HEK293 (cell line): ENCODE data around the gene GABBR2.

Experiments used
- CTCF ChIA-PET: fragments of 350-600 bp; formaldehyde crosslinking; extraction: SDS; loops from one replicate; lab custom pipeline; 2021; ENCODE audit warnings: antibody characterized with exemption; lab: Yijun Ruan, JAX
- POLR2A ChIA-PET: fragments of 300-600 bp; formaldehyde crosslinking; extraction: SDS; loops from one replicate; lab custom pipeline; 2020; ENCODE audit warnings: antibody characterized with exemption, inconsistent platforms; lab: Yijun Ruan, JAX
- H3K27ac ChIP-seq: fragments of 200-500 bp; sonication (Bioruptor generic); 2 replicates; pipeline ENCODE4 v1.5.1; 2014; ENCODE audit warnings: low read depth, low read length, control low read depth, inconsistent platforms; ENCODE audit errors: extremely low read depth
- H3K36me3 ChIP-seq, 2 experiments: fragments of 200-500 bp in 1 of 2; sonication (Bioruptor generic) in 1 of 2; 1 replicate in 1 of 2; 2 replicates in 1 of 2; pipeline ENCODE4 v1.5.1; 2014 to 2017; ENCODE audit warnings: inconsistent platforms in 2 of 2, low read length in 2 of 2; ENCODE audit not compliant: control insufficient read depth in 2 of 2, insufficient read depth in 1 of 2
- H3K4me1 ChIP-seq: fragments of 200-500 bp; sonication (Bioruptor generic); 2 replicates; pipeline ENCODE4 v1.5.1; 2014; ENCODE audit warnings: mild to moderate bottlenecking, low read length, inconsistent platforms; ENCODE audit not compliant: control insufficient read depth, insufficient read depth
- H3K4me3 ChIP-seq: 2 replicates; pipeline ENCODE4 v1.5.1; 2011; ENCODE audit warnings: low read depth, mild to moderate bottlenecking, control low read depth, low read length, moderate library complexity
- H3K9me3 ChIP-seq: fragments of 200-500 bp; sonication (Bioruptor generic); 2 replicates; pipeline ENCODE4 v1.5.1; 2014; ENCODE audit warnings: low read depth, low read length, inconsistent platforms; ENCODE audit not compliant: control insufficient read depth, insufficient read depth
- SALL2 ChIP-seq: fragments of 450-650 bp; formaldehyde crosslinking; IDR thresholded peaks from 2 replicates; pipeline ENCODE4 v1.5.0; 2017; ENCODE audit warnings: missing biosample characterization, mild to moderate bottlenecking, missing genetic modification characterization, borderline replicate concordance
- SP3 ChIP-seq: fragments of 450-650 bp; formaldehyde crosslinking; IDR thresholded peaks from 2 replicates; pipeline ENCODE4 v1.5.1; 2016; ENCODE audit warnings: missing biosample characterization, missing genetic modification characterization
- ZIC2 ChIP-seq: fragments of 450-650 bp; formaldehyde crosslinking; IDR thresholded peaks from 2 replicates; pipeline ENCODE4 v1.5.1; 2016; ENCODE audit warnings: missing biosample characterization, missing genetic modification characterization
- ZNF132 ChIP-seq: fragments of 450-650 bp; formaldehyde crosslinking; IDR thresholded peaks from 2 replicates; pipeline ENCODE4 v1.5.1; 2017; ENCODE audit warnings: missing biosample characterization, missing genetic modification characterization, borderline replicate concordance
- ZNF2 ChIP-seq: fragments of 450-650 bp; formaldehyde crosslinking; IDR thresholded peaks from 2 replicates; pipeline ENCODE4 v1.5.1; 2016; ENCODE audit warnings: missing biosample characterization, missing genetic modification characterization
- ZNF211 ChIP-seq: fragments of 450-650 bp; formaldehyde crosslinking; IDR thresholded peaks from 2 replicates; pipeline ENCODE4 v1.5.1; 2016; ENCODE audit warnings: low read depth, missing biosample characterization, missing genetic modification characterization
- ZNF214 ChIP-seq: fragments of 450-650 bp; formaldehyde crosslinking; IDR thresholded peaks from 2 replicates; pipeline ENCODE4 v1.5.1; 2017; ENCODE audit warnings: missing biosample characterization, mild to moderate bottlenecking, missing genetic modification characterization, borderline replicate concordance
- ZNF223 ChIP-seq: fragments of 450-650 bp; formaldehyde crosslinking; IDR thresholded peaks from 2 replicates; pipeline ENCODE4 v1.5.1; 2016; ENCODE audit warnings: missing biosample characterization, missing genetic modification characterization
- ZNF560 ChIP-seq: fragments of 450-650 bp; formaldehyde crosslinking; IDR thresholded peaks from 2 replicates; pipeline ENCODE4 v1.5.1; 2017; ENCODE audit warnings: missing biosample characterization, missing genetic modification characterization, borderline replicate concordance
- ZNF677 ChIP-seq: fragments of 450-650 bp; IDR thresholded peaks from 2 replicates; pipeline ENCODE4 v1.5.0; 2018; ENCODE audit warnings: missing biosample characterization, mild to moderate bottlenecking, missing genetic modification characterization, moderate library complexity
- ZSCAN23 ChIP-seq: fragments of 450-650 bp; formaldehyde crosslinking; IDR thresholded peaks from 2 replicates; pipeline ENCODE4 v1.5.1; 2016; ENCODE audit warnings: missing biosample characterization, missing genetic modification characterization
- TF ChIP-seq, protein P1 (sequence below): fragments of 450-650 bp; formaldehyde crosslinking; IDR thresholded peaks from 2 replicates; pipeline ENCODE4 v1.5.1; 2016; ENCODE audit warnings: missing biosample characterization, missing genetic modification characterization
- TF ChIP-seq, protein P2 (sequence below): fragments of 450-650 bp; formaldehyde crosslinking; IDR thresholded peaks from 2 replicates; pipeline ENCODE4 v1.5.1; 2017; ENCODE audit warnings: missing biosample characterization, missing genetic modification characterization
- TF ChIP-seq, protein P3 (sequence below): fragments of 450-650 bp; formaldehyde crosslinking; IDR thresholded peaks from 2 replicates; pipeline ENCODE4 v1.5.1; 2017; ENCODE audit warnings: missing biosample characterization, mild to moderate bottlenecking, missing genetic modification characterization, moderate library complexity

The GABBR2 gene

DNA sequence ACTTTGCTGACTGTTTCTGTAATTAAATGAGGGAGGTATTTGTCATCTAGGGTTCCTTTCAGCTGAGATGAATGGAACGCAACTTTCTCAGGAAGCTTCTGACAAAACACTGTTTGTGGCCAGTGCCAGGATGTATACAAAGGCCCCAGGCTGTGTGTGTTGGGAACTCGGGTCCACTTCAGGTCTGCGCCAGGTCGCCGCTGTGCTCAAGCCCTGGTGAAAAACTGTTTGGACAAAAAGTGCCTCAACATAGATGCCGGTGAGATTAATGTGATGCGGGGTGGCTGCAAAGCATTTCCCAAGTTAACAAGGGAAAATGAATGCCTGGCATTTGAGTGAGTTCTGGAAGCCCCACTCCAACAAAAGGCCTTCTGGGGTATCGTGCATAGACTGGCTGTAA, 156.4 kb downstream of the GABBR2 start:
- H3K36me3 ChIP-seq, result no peaks in the 10 kb centered on the region
- TF ChIP-seq ZSCAN23 (tag by site-specific recombination) (no peak), ZNF223 (no peak), ZNF2 (tag by site-specific recombination) (no peak), SP3 (tag by site-specific recombination) (no peak), SALL2 (no peak), ZNF560 (tag by site-specific recombination) (no peak)
- TF ChIP-seq, protein P1, sequence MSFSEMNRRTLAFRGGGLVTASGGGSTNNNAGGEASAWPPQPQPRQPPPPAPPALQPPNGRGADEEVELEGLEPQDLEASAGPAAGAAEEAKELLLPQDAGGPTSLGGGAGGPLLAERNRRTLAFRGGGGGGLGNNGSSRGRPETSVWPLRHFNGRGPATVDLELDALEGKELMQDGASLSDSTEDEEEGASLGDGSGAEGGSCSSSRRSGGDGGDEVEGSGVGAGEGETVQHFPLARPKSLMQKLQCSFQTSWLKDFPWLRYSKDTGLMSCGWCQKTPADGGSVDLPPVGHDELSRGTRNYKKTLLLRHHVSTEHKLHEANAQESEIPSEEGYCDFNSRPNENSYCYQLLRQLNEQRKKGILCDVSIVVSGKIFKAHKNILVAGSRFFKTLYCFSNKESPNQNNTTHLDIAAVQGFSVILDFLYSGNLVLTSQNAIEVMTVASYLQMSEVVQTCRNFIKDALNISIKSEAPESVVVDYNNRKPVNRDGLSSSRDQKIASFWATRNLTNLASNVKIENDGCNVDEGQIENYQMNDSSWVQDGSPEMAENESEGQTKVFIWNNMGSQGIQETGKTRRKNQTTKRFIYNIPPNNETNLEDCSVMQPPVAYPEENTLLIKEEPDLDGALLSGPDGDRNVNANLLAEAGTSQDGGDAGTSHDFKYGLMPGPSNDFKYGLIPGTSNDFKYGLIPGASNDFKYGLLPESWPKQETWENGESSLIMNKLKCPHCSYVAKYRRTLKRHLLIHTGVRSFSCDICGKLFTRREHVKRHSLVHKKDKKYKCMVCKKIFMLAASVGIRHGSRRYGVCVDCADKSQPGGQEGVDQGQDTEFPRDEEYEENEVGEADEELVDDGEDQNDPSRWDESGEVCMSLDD (tag by site-specific recombination), result no peak
- TF ChIP-seq, protein P2, sequence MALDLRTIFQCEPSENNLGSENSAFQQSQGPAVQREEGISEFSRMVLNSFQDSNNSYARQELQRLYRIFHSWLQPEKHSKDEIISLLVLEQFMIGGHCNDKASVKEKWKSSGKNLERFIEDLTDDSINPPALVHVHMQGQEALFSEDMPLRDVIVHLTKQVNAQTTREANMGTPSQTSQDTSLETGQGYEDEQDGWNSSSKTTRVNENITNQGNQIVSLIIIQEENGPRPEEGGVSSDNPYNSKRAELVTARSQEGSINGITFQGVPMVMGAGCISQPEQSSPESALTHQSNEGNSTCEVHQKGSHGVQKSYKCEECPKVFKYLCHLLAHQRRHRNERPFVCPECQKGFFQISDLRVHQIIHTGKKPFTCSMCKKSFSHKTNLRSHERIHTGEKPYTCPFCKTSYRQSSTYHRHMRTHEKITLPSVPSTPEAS, result no peak
- TF ChIP-seq, protein P3, sequence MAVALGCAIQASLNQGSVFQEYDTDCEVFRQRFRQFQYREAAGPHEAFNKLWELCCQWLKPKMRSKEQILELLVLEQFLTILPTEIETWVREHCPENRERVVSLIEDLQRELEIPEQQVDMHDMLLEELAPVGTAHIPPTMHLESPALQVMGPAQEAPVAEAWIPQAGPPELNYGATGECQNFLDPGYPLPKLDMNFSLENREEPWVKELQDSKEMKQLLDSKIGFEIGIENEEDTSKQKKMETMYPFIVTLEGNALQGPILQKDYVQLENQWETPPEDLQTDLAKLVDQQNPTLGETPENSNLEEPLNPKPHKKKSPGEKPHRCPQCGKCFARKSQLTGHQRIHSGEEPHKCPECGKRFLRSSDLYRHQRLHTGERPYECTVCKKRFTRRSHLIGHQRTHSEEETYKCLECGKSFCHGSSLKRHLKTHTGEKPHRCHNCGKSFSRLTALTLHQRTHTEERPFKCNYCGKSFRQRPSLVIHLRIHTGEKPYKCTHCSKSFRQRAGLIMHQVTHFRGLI (tag by site-specific recombination), result no peak
- H3K27ac ChIP-seq, result no peak overlapping the region
- no peaks in the 10 kb centered on the region for H3K9me3 ChIP-seq
- H3K4me1 ChIP-seq, result no peaks in the 10 kb centered on the region
- no peak overlapping the region for H3K4me3 ChIP-seq
- CTCF ChIA-PET, result interaction anchor here (0.7 kb wide), 1 partner anchor 235 kb away, joined by 3 read pairs; no protein-coding TSS in a partner anchor
- POLR2A ChIA-PET, result no interaction called here

DNA sequence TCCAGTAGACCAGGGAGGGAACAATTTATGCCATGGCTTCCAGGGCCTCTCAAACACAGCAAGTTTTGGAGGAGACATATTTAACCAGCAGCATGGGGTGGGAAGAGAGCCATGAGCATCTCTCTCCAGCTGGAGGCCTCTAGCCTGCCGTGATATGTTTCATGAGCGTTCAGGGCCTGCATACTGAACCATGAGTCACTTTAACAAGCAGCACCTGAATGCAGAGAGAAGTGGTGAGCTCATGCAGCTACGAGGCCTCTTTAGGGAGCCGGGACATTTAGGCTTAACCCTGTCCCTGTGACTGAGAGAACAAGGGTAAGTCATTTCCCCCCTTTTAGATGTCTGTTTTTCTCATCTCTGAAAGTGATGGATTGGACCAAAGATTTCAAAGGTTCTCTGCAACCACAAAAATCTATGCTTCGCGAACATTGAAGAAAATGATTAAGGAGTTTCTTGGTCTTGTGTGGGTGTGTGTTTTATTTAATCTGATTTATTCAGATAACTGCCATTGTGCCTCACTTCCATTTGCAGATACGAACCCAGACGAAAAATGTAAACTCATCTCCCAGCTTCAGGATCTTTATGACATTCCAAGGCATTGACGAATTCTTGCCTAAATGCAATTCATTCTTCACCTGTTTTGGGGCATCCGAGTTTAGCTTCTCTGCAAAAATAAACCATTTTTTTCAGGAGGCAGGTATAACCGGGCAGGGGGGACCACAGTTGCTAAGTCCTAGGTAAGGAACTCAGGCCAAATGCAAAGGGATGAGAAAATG, 157.0 kb downstream of the GABBR2 start:
- POLR2A ChIA-PET, result no interaction called here
- Histone ChIP-seq H3K27ac (no peak overlapping the region), H3K4me3 (no peak overlapping the region)

More for the DNA sequence above, 157.0 kb downstream of the GABBR2 start:
- CTCF ChIA-PET, result interaction anchor here (0.7 kb wide), 1 partner anchor 235 kb away, joined by 3 read pairs; no protein-coding TSS in a partner anchor
- Histone ChIP-seq H3K9me3 (no peaks in the 10 kb centered on the region), H3K36me3 (no peaks in the 10 kb centered on the region), H3K4me1 (no peaks in the 10 kb centered on the region)
- TF ChIP-seq, protein P1 (tag by site-specific recombination), result no peak
- TF ChIP-seq ZNF132, result no peak
- no peak for TF ChIP-seq ZNF211 (tag by site-specific recombination)
- no peak for TF ChIP-seq ZNF677
- peak; percentile 24; the same call in 1 of the 2 replicates for TF ChIP-seq ZIC2
- TF ChIP-seq ZNF214 (tag by site-specific recombination), result no peak
